Measurements from ENCODE around the gene TRIO.

DNA sequence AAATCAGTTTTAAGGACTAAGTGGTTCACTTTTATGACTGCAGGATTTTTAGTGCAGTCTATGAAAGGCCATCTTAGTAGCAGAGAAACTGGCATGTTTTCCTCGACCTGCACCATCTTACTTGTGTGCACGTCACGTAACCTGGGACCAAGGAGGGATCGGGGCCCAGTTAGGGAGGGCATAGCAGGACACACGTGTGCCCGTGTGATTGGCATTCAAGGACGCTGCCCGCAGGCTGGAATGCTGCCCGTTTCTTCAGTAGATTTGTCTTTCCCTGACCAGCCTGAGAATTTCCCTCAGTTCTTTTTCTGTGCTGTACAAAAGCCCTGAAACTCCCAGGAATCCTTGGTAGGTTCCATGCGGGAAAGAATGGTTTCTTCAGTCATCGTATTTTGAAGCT lies 196.3 kb downstream of the TRIO start:
- TF ChIP-seq CTCF (IDR thresholded peaks at IDR 0.05; ENCODE audit: poor library complexity) (no peak), EZH2phosphoT487 (IDR thresholded peaks at IDR 0.05; ENCODE audit: low read depth, severe bottlenecking, unreplicated experiment) (no peak), EZH2 (IDR thresholded peaks at IDR 0.05; ENCODE audit: borderline replicate concordance) (no peak)
